NCI-H526 (cell line): Measurements from ENCODE around the gene MAP2K1.
"Not testable (repeated sequence)": the region's sequence is repeated elsewhere in the genome, so short reads cannot be mapped to it uniquely, and the experiment has no call there.

Source experiments
- DNase-seq, 2 experiments: peaks; one replicate each; lab custom pipeline; 2025; lab: John Stamatoyannopoulos, UW

MAP2K1 gene

GRCh38 chr15:66386204-66387123, at the start of gene MAP2K1:
Gene MAP2K1, plus strand, starts transcription at chr15:66386912. Its CDS starts 436 bp downstream, at chr15:66387348.
- DNase-seq: peak; percentile 92 to 99

GRCh38 chr15:66348530-66348929, 38.2 kb upstream of the MAP2K1 start:
- DNase-seq: not testable (repeated sequence)

GRCh38 chr15:66356077-66356358, 30.7 kb upstream of the MAP2K1 start:
- DNase-seq: no peak

GRCh38 chr15:66356359-66357236, 30.1 kb upstream of the MAP2K1 start, which contains the start of gene TIPIN:
Gene TIPIN, minus strand, starts transcription at chr15:66356685. Its CDS starts 3,738 bp downstream, at chr15:66352947.
- DNase-seq: peak; percentile 92 to 98

- no peak for DNase-seq
These were observed 27.0 kb upstream of the MAP2K1 start for GRCh38 chr15:66359740-66360139.

GRCh38 chr15:66361745-66362460, 24.8 kb upstream of the MAP2K1 start:
- DNase-seq: not testable (repeated sequence)

GRCh38 chr15:66362776-66363175, 23.9 kb upstream of the MAP2K1 start:
- no peak for DNase-seq

- DNase-seq: no peak
These were observed 21.7 kb upstream of the MAP2K1 start for GRCh38 chr15:66364944-66365528.

GRCh38 chr15:66369773-66370651, 16.7 kb upstream of the MAP2K1 start:
- DNase-seq: peak in 1 of 2 experiments; percentile 15

GRCh38 chr15:66374179-66374578, 12.5 kb upstream of the MAP2K1 start:
- DNase-seq: no peak

GRCh38 chr15:66378814-66379430, 7.8 kb upstream of the MAP2K1 start:
- no peak for DNase-seq

- DNase-seq: not testable (repeated sequence)
These were observed 5.3 kb upstream of the MAP2K1 start for GRCh38 chr15:66381376-66381775.

- DNase-seq: peak; percentile 20 to 58
These were observed 691 bp downstream of the MAP2K1 start for GRCh38 chr15:66387163-66388042.

- no peak for DNase-seq
These were observed 1.3 kb downstream of the MAP2K1 start for GRCh38 chr15:66388043-66388363.

- peak in 1 of 2 experiments; percentile 16 for DNase-seq
These were observed 1.9 kb downstream of the MAP2K1 start for GRCh38 chr15:66388576-66388975.

- no peak for DNase-seq
These were observed 2.6 kb downstream of the MAP2K1 start for GRCh38 chr15:66389098-66389858.

- no peak for DNase-seq
These were observed 3.2 kb downstream of the MAP2K1 start for GRCh38 chr15:66389859-66390381.

GRCh38 chr15:66390678-66391077, 4.0 kb downstream of the MAP2K1 start:
- no peak for DNase-seq
